A549 (cell line): ENCODE data around the gene LMO7.

Source experiments
- POLR2AphosphoS2 ChIP-seq: conservative IDR thresholded peaks from 2 replicates; pipeline ENCODE4 v1.6.1; 2012; ENCODE audit warnings: low read length, improper control_type of control experiment, inconsistent platforms
- TF ChIP-seq, protein P1 (sequence below): fragments of >200 bp; sonication (Bioruptor Twin); formaldehyde crosslinking; IDR thresholded peaks from 3 replicates; pipeline ENCODE4 v1.5.1; 2016

DNA sequence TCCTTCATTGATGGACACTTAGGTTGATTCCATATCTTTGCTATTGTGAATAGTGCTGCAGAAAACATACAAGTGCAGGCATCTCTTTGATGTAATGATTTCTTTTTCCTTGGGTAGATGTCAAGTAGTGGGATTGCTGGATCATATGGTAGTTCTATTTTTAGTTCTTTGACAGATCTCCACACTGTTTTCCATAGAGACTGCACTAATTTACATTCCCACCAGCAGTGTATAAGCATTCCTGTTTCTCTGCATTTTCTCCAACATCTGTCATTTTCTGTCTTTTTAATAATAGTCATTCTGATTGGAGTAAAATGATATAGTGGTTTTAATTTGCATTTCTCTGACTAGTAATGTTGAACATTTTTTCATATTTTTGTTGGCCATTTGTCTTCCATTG, 116.7 kb downstream of the LMO7 start:
- TF ChIP-seq, protein P1, sequence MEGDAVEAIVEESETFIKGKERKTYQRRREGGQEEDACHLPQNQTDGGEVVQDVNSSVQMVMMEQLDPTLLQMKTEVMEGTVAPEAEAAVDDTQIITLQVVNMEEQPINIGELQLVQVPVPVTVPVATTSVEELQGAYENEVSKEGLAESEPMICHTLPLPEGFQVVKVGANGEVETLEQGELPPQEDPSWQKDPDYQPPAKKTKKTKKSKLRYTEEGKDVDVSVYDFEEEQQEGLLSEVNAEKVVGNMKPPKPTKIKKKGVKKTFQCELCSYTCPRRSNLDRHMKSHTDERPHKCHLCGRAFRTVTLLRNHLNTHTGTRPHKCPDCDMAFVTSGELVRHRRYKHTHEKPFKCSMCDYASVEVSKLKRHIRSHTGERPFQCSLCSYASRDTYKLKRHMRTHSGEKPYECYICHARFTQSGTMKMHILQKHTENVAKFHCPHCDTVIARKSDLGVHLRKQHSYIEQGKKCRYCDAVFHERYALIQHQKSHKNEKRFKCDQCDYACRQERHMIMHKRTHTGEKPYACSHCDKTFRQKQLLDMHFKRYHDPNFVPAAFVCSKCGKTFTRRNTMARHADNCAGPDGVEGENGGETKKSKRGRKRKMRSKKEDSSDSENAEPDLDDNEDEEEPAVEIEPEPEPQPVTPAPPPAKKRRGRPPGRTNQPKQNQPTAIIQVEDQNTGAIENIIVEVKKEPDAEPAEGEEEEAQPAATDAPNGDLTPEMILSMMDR = no peak
- no peak for TF ChIP-seq POLR2AphosphoS2
